PC-9 (cell line): Measurements from ENCODE around the gene TSPEAR. TPM values are rescaled to one million over a fixed set of nuclear protein-coding genes. Genes with fewer than 3 reads are reported as not detected.

Experiments used
- BruUV-seq: library from RNA; stranded (reverse); fragments of 400-500 nt; replicated peaks from 2 replicates; lab custom pipeline; 2021; lab: Mats Ljungman, UMichigan
- CTCF ChIA-PET: fragments of 300-600 bp; sonication (Branson Sonifier 250); formaldehyde crosslinking; loops from one replicate; lab custom pipeline; 2022; ENCODE audit warnings: antibody characterized with exemption; lab: Charles Lee
- POLR2A ChIA-PET: fragments of 300-600 bp; sonication (Branson Sonifier 250); formaldehyde crosslinking; loops from one replicate; lab custom pipeline; 2022; ENCODE audit warnings: antibody characterized with exemption; ENCODE audit not compliant: unreplicated experiment; lab: Charles Lee
- DNase-seq, 2 experiments: peaks; one replicate each; pipeline versions ENCODE4 v3.0.0 to v3.0.0-alpha.2; 2015 to 2022; ENCODE audit warnings: mixed read lengths in 1 of 2
- H2AFZ ChIP-seq: fragments of 200-600 bp; sonication (generic); 2 replicates; pipeline ENCODE4 v1.8.1; 2017; ENCODE audit warnings: antibody characterized with exemption
- H3F3A ChIP-seq: fragments of 200-600 bp; sonication (generic); 2 replicates; pipeline ENCODE4 v1.8.1; 2017; ENCODE audit warnings: antibody characterized with exemption, mild to moderate bottlenecking, low read depth; ENCODE audit not compliant: insufficient read depth
- H3K27ac ChIP-seq: fragments of 200-600 bp; sonication (generic); 2 replicates; pipeline ENCODE4 v1.6.1; 2016; ENCODE audit warnings: mixed run types
- H3K27me3 ChIP-seq: fragments of 200-600 bp; sonication (generic); 2 replicates; pipeline ENCODE4 v1.6.1; 2016; ENCODE audit warnings: low read depth, mixed run types; ENCODE audit not compliant: insufficient read depth
- H3K36me3 ChIP-seq: fragments of 200-600 bp; sonication (generic); 2 replicates; pipeline ENCODE4 v1.6.1; 2016; ENCODE audit warnings: low read depth, mixed run types
- H3K4me1 ChIP-seq: fragments of 200-600 bp; sonication (generic); replicated peaks from 2 replicates; pipeline ENCODE4 v1.6.1; 2016; ENCODE audit warnings: mixed run types; ENCODE audit not compliant: insufficient read depth
- H3K4me2 ChIP-seq: fragments of 200-600 bp; sonication (generic); 2 replicates; pipeline ENCODE4 v1.6.1; 2017; ENCODE audit warnings: mixed run types
- H3K4me3 ChIP-seq: fragments of 200-600 bp; sonication (generic); 2 replicates; pipeline ENCODE4 v1.6.1; 2016; ENCODE audit warnings: mixed run types
- H3K79me2 ChIP-seq: fragments of 200-600 bp; sonication (generic); 2 replicates; pipeline ENCODE4 v1.6.1; 2017; ENCODE audit warnings: low read depth, mixed run types
- H3K9me2 ChIP-seq: fragments of 200-600 bp; sonication (generic); 2 replicates; pipeline ENCODE4 v1.8.1; 2017; ENCODE audit warnings: mild to moderate bottlenecking; ENCODE audit not compliant: insufficient read depth
- H3K9me3 ChIP-seq: fragments of 200-600 bp; sonication (generic); 2 replicates; pipeline ENCODE4 v1.8.1; 2016; ENCODE audit warnings: low read depth; ENCODE audit not compliant: insufficient read depth
- H4K20me1 ChIP-seq: fragments of 200-600 bp; sonication (generic); 2 replicates; pipeline ENCODE4 v1.8.1; 2017; ENCODE audit not compliant: insufficient read depth
- EZH2 ChIP-seq: fragments of 200-600 bp; sonication (generic); IDR thresholded peaks from 2 replicates; pipeline ENCODE4 v1.8.0; 2017; ENCODE audit warnings: antibody characterized with exemption, low read depth
- intact Hi-C: fragments of 100-400 bp; cut with micrococcal nuclease; formaldehyde crosslinking; loops from one replicate; pipeline ENCODE4 v1.10.0; 2022; ENCODE audit not compliant: unreplicated experiment
- total RNA-seq: library from RNA; stranded (reverse); gene quantifications from 2 replicates; pipeline ENCODE4 v1.2.3, GENCODE V29; 2021
- TF ChIP-seq, protein P1 (sequence below): fragments of 200-600 bp; sonication (generic); conservative IDR thresholded peaks from 2 replicates; pipeline ENCODE4 v1.6.1; 2017; ENCODE audit warnings: mixed run types, antibody characterized with exemption, mild to moderate bottlenecking, moderate library complexity

The TSPEAR gene
- total RNA-seq, 1 experiment from 2014 or later, result not detected

DNA sequence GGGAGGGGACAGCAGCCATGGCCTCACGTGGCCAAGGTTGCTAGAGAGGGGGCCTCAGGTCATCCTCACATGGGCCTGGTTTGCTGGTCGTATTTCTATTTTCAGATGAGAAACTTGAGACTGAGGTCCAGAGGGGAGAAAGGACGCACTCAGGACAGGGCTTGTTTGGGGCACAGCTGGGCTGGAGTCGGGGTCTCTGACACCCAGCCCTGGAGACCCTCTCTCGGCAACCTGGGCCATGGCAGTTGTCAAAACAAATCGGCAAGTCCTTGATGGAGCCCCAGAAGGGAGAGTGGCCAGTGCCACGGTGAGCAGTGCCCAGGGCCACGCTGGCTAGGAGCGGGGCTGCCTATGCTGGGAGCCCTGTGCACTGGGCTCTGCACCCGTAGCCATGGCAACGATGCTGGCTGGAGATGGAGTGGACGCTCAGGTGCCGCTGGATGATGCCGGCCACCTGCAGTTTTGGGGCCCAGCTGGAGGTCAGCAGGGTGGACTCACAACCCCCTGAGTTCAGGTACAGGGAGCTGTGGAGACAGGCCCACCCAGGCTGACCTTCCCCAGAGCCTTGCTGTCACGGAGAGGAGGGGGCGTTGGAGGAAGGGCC lies 244.9 kb downstream of the TSPEAR start:
- Histone ChIP-seq H3K4me1 (no peaks in the 10 kb centered on the region), H4K20me1 (no peaks in the 10 kb centered on the region), H2AFZ (no peak overlapping the region), H3K27ac (no peak overlapping the region), H3F3A (no peaks in the 10 kb centered on the region), H3K27me3 (peaks cover 57% of the 10 kb centered on the region), H3K9me2 (no peaks in the 10 kb centered on the region), H3K36me3 (no peaks in the 10 kb centered on the region), H3K4me3 (no peak overlapping the region), H3K9me3 (no peaks in the 10 kb centered on the region), H3K4me2 (no peak overlapping the region), H3K79me2 (no peaks in the 10 kb centered on the region)
- no peak for DNase-seq
- TF ChIP-seq EZH2, result no peak
- TF ChIP-seq, protein P1, sequence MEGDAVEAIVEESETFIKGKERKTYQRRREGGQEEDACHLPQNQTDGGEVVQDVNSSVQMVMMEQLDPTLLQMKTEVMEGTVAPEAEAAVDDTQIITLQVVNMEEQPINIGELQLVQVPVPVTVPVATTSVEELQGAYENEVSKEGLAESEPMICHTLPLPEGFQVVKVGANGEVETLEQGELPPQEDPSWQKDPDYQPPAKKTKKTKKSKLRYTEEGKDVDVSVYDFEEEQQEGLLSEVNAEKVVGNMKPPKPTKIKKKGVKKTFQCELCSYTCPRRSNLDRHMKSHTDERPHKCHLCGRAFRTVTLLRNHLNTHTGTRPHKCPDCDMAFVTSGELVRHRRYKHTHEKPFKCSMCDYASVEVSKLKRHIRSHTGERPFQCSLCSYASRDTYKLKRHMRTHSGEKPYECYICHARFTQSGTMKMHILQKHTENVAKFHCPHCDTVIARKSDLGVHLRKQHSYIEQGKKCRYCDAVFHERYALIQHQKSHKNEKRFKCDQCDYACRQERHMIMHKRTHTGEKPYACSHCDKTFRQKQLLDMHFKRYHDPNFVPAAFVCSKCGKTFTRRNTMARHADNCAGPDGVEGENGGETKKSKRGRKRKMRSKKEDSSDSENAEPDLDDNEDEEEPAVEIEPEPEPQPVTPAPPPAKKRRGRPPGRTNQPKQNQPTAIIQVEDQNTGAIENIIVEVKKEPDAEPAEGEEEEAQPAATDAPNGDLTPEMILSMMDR, result no peak
- ChIA-PET CTCF (no interaction called here), POLR2A (no interaction called here)
- intact Hi-C loops, result no loop called here
- BruUV-seq, result no TSS peak

DNA sequence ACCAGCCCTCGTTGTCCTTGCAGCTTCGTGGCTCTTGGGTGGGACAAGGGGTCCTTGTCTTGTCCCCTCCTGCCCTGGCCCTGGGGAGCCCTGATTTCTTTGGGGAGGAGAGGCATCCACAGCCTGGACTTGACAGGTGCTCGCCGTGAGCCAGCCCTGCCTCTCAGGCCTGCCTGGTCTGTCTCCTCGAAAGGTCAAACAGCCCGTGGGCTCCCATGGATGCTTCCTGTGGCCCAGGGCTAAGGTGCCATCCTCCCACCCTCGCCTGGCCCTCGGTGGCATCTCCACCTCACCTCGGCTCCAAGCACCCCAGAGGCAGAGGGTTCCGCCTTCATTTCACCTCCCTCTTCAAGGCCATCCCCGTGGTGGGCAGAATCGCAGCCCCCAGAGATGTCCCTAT lies 247.0 kb downstream of the TSPEAR start:
- H3K9me3 ChIP-seq, result no peaks in the 10 kb centered on the region
- H3K27ac ChIP-seq, result no peak overlapping the region
- H3K4me3 ChIP-seq, result no peak overlapping the region
- no peaks in the 10 kb centered on the region for H3K36me3 ChIP-seq
- H3F3A ChIP-seq, result no peaks in the 10 kb centered on the region
- H3K79me2 ChIP-seq, result no peaks in the 10 kb centered on the region
- BruUV-seq, result no TSS peak
- no peak overlapping the region for H3K4me2 ChIP-seq
- peaks cover 50% of the 10 kb centered on the region for H3K27me3 ChIP-seq
- H4K20me1 ChIP-seq, result no peaks in the 10 kb centered on the region
- no peaks in the 10 kb centered on the region for H3K9me2 ChIP-seq
- ChIA-PET CTCF (no interaction called here), POLR2A (no interaction called here)
- H2AFZ ChIP-seq, result no peak overlapping the region
- TF ChIP-seq, protein P1, result no peak
- TF ChIP-seq EZH2, result no peak
- no peaks in the 10 kb centered on the region for H3K4me1 ChIP-seq
- intact Hi-C loops, result no loop called here
- no peak for DNase-seq

- H3K27ac ChIP-seq, result no peak overlapping the region
- no peaks in the 10 kb centered on the region for H3K9me2 ChIP-seq
- no peaks in the 10 kb centered on the region for H3K79me2 ChIP-seq
- no peak overlapping the region for H3K4me3 ChIP-seq
- CTCF ChIA-PET, result no interaction called here
- intact Hi-C loops, result no loop called here
- H3K9me3 ChIP-seq, result no peaks in the 10 kb centered on the region
- no peak for DNase-seq
- no peak overlapping the region for H3K4me2 ChIP-seq
- no peak for TF ChIP-seq EZH2
- TF ChIP-seq, protein P1, result no peak
- no peak overlapping the region for H2AFZ ChIP-seq
- peaks cover 45% of the 10 kb centered on the region for H3K27me3 ChIP-seq
- no peaks in the 10 kb centered on the region for H3K36me3 ChIP-seq
- H3F3A ChIP-seq, result no peaks in the 10 kb centered on the region
- no TSS peak for BruUV-seq
- no peaks in the 10 kb centered on the region for H4K20me1 ChIP-seq
- H3K4me1 ChIP-seq, result no peaks in the 10 kb centered on the region
- POLR2A ChIA-PET, result no interaction called here
Measured at GRCh38 chr21:44463724-44464123, 247.6 kb downstream of the TSPEAR start.
